HG03558 (cell line): Measurements from ENCODE around the gene CACNB4.
"Not testable (repeated sequence)": the region's sequence is repeated elsewhere in the genome, so short reads cannot be mapped to it uniquely, and the experiment has no call there.

Experiments
- ATAC-seq: cut with Tn5 transposase; IDR thresholded peaks from one replicate; pipeline ENCODE4 v1.9.1; 2021; ENCODE audit warnings: moderate number of reproducible peaks; ENCODE audit not compliant: unreplicated experiment; ENCODE audit errors: extremely low read depth

The CACNB4 gene

DNA sequence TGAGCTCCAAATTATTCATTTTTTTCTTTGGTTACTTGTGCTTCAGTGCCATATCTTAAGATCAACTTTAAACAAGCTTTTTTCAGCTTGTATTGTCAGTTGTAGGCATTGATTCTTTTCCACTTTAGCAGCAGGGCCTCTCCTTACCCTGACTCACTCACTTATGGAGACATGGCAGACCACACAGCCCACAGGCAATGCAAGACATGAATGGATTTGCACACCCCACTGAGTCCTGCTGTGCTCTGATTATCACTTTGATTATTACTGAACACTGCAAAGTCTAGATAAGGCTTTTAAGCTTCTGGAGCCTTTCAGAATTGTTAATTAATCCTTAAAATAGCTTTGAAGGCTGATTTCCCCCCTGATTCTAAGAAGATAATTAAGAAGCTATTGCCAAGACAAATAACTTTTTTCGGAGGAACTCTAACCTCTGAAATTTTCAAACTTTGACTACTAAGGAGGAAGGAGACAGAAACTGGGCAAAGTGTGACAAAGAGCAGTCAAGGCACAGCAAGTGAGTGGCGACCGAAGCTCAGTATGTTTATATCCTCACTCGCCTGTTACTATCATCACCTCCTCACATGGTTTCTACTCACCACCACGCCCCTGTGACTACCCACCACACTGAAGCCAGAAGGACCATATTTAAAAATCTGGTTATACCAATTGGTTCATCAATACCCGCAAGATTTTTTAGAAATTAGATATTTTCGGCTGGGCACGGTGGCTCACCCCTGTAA, 43.3 kb downstream of the CACNB4 start:
- ATAC-seq: no peak

DNA sequence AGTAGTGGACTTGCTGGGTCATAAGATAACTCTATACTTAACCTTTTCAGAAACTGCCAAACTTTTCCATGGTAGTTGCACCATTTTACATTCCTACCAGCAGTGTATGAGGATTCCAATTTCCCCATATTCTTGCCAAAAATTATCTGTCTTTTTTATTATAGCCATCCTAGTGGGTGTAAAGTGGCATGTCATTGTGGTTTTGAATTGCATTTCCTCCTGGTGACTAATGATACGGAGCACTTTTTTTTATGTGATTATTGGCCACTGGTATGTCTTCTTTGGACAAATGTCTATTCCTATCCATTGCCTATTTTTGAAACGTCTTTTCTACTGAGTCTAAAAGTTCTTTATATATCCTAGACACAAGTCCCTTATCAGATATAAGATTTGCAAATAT, 44.3 kb downstream of the CACNB4 start:
- ATAC-seq: no peak

DNA sequence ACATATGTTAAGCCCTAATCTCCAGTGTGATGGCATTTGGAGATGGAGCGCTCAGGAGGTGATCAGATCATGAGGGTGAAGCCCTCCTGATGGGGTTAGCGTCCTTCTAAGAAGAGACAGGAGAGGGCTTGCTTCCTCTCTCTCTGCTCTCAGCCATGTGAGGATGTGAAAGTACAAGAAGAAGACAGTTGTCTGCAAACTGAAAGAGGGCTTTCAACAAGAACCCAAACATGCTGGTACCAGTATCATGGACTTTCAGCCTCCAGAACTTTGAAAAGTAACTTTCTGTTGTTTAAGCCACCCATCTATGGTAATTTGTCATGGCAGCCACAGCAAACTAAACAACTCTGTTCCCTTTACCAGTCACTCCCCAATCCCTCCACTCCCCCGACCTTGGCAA, 47.4 kb downstream of the CACNB4 start:
- no peak for ATAC-seq

DNA sequence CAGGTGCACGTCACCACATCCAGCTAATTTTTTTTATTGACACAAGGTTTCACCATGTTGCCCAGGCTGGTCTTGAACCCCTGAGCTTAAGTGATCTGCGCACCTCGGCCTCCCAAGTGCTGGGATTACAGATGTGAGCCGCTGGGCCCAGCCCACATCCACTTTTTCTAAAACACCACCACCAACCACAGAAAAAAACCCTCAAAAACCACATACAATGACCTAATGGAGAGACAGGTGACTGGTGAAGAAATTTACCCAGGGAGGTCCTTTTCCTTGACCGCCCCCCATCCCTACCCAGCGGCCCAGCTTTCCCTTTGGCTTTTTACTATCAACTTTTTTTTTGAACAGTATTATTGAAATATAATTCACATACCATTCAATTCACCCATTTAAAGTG, 47.9 kb downstream of the CACNB4 start:
- no peak for ATAC-seq

DNA sequence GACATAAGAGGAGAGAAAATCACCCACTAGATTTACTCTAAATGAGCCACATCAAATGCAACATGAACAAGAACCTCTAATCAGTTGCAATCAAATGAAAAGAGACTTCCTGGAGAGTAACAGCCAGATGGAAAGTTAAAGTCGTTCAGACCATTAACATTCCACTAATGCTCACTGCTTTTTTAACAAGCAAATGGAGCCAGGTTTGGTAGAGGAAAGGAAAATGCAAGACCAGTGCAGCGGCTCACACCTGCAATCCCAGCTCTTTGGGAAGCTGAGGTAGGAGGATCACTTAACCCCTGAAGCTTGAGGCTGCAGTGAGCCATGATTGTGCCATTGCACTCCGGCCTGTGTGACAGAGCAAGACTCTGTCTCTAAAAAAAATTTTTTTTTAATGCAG, 48.5 kb downstream of the CACNB4 start:
- no peak for ATAC-seq

DNA sequence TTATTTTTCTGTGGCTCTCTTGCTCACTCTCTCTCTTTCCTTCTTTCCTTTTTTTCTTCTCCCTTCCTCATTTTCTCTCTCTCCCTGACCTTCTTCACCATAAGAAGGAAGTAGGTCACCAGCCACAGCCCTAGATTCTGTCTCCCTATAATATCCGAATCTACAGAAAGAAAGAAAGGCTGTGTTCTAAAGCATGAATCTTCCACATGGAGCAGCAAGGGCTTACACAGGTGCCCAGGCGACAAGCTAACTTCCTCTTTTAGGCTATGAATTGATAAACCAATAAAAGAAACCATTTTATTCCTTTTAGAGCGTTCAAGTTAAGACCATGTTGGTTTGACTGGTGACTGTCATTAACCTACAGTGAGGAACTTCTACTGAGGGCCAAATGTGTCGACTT, 49.3 kb downstream of the CACNB4 start:
- no peak for ATAC-seq

DNA sequence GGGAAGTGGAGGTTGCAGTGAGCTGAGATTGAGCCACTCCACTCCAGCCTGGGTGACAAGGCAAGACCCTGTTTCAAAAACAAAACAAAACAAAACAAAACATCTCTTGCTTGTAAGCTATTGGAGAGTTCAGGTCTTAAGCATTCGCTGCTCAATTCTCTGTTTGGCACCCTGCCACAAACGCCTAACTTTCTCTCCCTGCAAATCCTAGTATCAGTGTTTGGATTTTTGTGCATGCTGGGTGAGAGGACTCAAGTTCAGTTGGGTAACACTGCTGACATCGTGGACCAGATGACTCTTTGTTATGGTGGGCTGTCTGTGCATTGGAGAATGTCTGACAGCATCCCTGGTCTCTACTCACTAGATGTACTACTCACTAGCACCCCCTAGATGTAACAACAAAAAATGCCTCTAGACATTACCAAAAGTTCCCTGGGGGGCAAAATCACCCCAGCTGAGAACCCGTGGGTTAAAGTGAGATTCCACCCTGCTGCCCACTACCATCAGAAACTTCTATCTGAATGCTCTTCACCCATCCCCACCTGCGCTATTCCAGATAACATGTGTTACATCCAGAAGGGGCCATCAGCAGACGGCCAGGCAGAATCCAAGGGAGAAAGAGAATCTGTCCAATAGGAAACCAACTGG, 50.9 kb downstream of the CACNB4 start:
- no peak for ATAC-seq

DNA sequence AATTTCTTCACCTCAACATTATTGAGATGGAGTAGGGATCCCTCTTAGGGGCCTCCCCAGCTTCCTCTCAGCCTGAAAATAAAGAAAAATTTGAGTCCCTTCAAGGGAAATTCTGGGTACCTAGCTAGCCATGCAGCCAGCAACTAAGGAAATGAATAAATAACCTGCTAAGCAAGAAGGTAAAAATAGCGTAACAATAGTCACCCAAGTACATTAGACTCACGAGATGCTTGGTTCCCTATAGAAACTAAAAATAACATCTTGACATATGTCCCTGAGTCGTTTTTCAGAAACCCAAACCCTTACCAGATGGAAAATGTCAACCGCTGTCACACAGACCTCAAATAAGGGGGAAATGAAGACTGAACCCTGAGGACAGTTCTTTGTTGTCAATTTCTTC, 51.9 kb downstream of the CACNB4 start:
- ATAC-seq: peak; percentile 32

DNA sequence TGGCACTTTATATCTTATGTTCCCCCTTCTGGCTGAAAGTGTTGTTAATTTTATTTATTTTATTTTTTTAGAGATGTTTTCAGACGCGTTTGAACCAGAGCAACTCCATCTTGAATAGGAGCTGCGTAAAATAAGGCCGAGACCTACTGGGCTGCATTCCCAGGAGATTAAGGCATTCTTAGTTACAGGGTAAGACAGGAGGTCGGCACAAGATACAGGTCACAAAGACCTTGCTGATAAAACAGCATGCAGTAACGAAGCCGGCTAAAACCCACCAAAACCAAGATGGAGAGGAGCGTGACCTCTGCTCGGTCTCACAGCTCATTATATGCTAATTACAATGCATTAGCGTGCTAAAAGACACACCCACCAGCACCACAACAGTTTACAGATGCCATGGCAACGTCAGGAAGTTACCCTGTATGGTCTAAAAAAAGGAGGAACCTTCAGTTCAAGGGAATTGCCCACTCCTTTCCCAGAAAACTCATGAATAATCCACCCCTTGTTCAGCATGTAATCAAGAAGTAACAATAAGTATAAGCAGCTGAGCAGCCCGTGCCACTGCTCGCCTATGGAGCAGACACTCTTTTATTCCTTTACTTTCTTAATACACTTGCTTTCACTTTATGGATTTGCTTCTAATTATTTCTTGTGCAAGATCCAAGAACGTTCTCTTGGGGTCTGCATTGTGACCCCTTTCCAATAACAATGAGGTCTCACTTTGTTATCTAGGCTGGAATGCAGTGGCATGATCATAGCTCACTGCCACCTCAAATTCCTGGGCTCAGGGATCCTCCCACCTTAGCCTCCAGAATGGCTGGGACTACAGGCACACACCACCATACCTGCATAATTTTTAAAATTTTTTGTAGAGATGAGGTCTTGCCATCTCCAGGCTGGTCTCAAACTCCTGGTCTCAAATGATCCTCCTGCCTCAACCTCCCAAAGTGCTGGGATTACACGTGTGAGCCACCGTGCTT, 55.9 kb downstream of the CACNB4 start:
- no peak for ATAC-seq

DNA sequence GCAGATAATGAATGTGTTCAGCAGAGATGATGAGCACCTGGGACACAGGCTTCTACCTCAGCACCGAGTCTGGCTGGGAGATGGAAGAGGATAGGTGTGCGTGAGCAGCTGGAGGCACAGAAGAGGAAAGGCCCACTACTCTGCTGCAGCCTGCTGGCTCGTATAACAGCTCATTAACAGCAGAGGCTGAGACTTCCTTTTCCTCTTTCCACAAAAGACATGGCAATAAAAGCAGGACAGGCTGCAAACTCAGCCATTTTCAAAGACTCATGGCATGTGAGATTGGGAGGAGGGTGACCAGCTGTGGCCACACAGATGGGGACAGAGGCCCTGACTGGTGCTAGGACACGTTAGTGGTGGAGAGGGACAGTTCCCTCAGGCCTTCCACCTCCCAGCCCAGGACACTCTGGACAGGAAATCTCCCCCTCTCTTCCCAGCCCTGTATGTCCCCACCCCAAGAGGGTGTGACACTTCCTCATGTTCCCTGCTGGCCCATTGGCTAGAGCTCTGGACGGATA, 60.3 kb downstream of the CACNB4 start:
- ATAC-seq: no peak

DNA sequence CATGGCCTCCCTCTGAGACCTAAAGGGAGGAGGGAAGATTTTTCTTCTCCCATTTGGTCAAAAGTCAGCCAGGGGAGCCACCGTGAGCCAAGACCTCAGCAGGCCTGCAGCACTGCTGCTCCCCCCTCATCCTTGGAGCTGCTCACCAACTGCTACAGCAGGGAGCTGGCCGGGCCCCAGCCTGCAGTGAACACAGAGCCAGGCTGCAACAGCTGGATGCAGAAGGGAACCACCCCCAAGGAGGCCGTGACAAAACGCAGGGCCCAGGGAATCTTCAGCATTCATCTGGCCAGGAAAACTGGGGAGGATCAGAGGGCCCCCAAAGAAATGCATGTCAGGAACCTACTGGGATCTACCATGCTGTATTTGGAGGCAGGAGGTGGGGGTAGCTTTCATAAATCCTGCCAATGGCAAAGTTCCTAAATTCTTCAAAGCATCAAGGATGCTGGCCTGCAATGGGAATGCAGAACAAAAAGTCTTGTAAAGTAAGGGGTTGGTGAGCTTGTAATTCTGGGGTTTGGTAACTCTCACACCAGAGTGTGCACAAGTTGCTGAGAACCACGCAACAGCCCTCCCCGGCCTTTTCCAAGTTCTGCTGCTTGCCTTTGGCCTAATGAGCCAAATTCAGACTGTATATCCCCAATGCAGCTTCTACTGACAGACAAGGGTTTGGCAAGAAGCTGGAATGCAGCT, 61.0 kb downstream of the CACNB4 start:
- ATAC-seq: no peak

DNA sequence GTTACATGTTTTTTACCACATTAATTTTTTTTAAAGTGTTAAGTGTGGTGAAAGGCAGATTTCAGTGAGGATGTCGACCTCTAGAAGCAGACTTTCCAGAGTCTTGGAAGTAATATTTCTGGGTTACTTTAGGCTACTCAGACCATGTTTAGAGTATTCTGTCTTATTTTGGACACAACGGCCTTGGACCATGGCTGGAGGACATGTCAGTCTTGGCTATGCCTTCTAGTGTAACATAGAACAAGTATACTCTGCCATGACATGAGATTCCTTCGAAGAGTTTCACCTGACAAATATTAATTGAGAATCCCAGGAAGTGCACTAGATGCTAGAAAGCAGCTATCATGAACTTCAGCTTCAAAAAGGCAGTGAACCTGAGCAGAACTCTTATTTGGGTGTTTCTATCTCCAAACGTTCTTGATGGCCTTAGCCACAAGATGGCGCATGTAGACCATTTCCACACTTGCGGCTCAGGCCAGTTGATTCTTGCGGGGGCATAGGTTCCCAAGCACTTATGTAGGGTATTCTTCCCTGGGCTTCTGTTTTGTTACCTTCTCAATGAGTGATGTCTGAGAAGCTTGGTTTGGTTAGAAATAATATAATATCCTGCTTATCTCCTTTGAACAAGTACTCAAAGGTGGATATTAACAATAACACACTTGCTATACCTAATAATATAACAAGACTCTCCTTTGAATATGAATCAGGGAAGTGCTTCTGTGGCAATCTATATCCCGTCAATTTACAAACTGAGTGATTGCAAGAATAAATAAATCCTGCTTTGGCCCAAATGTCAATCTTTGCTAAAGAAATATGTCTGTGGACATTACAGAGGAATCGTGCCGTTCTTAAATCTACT, 62.0 kb downstream of the CACNB4 start:
- ATAC-seq: peak; percentile 78

DNA sequence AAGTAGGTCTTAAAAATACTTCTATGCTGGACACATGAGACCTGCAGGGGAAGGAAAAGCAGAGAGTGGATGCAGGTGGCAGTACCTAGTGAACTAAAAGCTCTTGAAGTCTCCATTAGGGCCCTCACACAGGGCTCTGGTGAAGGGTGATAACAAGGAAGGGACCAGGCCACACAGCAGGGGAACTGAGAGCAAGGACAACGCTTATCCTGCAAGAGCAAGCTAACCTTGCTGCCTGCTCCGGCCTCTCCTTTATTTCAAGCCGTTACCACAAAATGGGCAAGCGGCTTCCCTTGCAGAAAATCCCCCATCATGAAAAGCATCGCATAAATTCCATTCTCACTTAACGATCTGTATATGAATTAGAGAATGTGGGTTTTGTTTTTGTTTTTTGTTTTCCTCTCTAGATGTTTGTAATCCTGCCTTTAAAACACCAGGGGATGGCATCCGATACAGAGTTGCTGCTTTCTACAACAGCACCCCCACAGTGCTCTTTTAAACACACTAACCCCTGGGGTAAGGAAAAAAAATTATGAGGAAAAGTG, 64.5 kb downstream of the CACNB4 start:
- ATAC-seq: no peak

DNA sequence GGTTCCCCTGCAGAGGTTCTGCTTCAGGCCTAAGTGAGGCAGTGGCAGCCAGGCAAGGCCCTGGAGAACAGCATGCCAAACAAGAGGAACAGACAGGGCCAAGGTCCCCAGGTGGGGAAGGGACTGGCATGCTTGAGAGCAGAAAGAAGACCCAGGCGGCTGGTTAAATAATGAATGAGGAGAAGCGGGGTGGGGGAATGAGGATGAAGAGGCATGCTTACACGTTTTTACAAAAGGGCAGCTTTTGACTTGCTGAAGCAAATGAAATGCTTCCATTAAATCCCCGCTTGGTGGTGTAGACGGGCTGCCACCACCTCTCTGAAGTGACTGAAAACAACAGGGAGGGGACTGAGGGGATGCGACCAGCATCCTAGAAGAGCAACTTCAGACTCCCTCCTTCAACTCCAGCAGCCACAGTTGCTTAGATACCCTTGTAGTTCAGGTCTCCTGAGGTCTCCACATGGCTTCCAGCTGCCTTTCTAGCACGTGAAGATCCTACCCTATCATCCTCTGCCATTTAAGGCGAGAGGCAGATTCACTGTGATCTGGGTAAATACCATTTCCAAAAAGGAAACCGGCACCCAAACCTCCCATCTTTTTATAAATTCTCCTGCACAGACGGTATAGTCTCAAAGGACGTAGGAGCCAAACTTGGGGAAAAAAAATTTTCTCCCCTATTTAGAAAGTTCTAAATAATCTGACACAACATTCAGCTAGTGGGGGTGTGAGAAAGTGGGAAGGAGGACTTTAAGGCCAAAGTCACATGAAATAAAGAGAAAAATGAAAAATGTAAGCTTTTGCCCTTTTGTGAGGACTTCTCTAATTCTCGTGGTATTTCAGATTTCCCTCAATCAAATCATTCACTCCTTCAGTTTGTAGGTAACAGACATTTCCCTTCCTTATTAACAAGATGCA, 65.6 kb downstream of the CACNB4 start:
- ATAC-seq: no peak

DNA sequence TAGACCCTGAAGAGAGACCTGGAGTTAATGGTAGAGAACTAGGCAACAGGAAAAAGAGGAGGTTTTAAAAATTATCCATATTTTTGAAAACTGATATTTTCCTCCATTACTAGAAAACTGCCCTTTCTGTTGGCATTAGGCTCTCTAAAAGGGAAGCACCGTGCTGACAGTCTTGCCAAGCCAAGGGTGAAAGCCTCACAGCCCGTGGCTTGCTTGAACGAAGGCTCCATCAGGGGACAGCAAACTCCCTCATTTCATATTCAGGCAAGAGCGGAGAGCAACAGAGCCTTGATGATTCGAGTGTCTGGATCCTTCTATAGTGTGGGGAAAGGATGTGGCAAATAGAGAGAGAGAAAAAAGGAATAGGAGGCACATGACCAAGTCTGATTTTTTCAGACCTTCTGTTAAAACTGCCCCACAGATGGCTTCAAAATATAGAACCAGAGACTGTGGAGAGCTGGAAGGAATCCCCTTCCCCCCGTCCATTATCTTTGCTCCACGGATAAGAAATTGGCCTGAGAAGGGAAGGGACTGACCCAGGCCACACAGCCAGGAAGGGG, 67.0 kb downstream of the CACNB4 start:
- no peak for ATAC-seq

DNA sequence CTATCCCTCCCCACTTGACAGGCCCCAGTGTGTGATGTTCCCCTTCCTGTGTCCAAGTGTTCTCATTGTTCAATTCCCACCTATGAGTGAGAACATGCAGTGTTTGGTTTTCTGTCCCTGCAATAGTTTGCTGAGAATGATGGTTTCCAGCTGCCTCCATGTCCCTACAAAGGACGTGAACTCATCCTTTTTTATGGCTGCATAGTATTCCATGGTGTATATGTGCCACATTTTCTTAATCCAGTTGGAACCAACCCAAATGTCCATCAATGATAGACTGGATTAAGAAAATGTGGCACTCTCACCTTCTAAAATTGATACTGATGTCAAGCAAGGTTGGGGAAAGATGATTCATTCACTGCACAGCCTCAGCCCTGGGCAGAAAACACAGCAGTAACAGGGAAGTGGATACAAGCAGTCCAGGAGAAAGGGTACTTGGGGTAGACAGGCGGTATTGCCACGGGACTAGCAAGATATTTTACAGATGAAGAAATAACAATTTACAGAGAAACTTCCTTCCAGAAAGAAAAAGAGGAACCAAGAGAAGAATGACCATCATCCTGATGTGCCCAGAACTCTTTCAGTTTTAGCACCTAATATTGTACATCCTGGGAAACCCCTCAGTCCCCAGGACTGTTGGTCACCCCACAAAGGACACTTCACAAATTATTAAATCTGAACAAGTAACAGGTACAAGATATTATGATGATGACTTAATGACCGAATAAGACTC, 68.1 kb downstream of the CACNB4 start:
- ATAC-seq: not testable (repeated sequence)
